HG03064 (cell line): ENCODE measurements around the gene PRKCA.
"Not testable (repeated sequence)": the region's sequence is repeated elsewhere in the genome, so short reads cannot be mapped to it uniquely, and the experiment has no call there.

ENCODE experiments used
- ATAC-seq: cut with Tn5 transposase; IDR thresholded peaks from one replicate; pipeline ENCODE4 v1.9.1; 2021; ENCODE audit warnings: low read depth; ENCODE audit not compliant: unreplicated experiment

The PRKCA gene

DNA sequence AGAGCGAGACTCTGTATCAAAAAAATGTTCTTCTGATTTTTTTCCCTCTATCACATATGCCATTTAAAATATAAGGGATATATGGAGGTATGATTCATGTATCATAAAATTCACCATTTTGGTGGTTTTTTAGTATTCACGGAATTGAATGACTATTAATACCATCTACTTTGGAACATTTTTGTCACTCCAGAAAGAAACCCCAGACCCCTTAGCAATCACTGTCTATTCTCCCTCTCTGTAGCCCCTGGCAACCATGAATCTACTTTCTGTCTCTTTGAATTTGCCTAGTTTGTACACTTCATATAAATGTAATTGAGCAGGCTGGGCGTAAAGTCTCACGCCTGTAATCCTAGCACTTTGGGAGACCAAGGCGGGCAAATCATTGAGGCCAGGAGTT lies 75.9 kb downstream of the PRKCA start:
- no peak for ATAC-seq

DNA sequence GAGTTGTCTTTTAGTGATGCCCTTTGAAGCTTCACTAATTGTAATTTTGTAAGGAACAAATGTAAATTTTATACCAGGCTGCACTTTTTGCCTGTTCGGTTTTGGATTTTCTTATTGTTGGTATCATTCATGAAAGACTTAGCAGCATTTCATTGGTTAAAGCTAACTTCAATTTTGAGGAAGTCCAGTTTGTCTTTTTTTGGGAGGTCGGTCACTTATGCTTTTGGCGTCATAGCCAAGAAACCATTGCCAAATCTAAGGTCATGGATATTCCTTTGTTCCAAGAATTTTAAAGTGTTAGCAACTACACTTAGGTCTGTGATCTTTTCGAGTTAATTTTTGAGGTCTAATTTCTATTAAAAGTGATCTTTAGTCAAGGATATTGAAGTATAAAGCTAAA lies 77.1 kb downstream of the PRKCA start:
- ATAC-seq, result no peak

DNA sequence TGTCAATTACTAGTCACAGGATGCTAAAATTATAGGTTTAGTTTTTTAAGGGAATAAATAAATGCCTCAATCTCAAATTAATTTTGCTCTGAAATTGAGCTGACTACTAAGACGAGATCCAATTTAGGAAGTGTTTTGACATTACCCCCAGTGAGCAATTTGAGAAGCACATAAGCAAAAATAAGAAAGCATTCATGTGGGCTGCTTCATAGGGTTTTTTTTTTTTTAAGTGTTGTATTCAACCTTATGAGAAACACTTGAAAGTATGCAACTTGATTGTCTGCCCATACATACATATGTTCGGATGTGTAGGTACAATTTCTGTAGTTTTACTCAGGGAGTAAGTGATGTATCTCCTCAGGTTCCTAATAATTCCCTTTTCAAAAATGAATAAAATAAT lies 77.6 kb downstream of the PRKCA start:
- no peak for ATAC-seq

DNA sequence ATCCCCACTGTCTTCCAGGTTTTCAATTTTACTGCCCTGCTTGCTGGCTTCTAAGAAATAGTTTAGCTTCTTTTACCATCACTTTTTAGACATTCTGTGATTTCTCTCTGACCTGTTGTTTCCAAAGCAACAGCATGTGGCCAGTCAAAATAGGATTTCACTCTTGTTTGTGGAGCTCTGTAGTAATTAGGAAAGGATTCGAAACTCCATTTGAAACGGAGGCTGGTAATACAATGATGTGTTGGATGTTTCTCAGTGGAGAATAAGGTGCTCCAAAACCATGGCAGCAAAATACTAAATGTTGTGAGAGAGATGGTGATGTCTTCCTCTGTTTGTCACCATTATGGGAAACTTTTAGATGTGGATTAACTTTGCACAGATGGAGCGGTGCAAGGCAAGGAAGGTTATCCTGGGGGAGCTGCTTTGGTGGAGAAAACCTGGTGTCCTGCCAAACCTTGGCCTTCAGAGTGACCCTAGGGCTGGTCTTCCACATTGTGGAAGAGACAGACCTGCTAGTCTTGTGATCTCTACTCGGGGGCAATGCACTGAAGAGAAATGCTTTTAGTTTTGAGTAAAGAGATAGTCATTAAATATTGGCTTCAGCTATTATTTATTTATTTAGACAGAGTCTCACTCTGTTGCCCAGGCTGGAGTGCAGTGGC lies 79.4 kb downstream of the PRKCA start:
- no peak for ATAC-seq

DNA sequence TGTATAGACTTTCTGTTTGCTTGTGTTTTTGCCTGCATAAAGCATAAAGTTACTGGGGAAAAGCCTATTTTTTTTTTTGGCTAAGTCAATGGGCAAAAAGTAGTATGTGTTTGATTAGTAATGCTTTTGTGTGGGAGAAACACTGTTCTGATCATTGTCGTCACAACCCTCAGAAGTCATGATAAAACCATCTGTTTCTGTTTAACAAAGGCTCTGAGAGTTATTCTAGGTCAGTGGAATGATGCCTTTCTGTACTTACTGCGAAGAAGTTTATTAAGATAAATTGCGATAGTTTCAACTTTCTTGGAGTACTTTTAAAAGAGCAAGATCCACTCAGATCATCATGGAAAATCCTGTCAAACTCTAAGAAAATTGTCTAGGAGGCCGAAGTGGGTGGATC lies 80.9 kb downstream of the PRKCA start:
- ATAC-seq, result no peak

DNA sequence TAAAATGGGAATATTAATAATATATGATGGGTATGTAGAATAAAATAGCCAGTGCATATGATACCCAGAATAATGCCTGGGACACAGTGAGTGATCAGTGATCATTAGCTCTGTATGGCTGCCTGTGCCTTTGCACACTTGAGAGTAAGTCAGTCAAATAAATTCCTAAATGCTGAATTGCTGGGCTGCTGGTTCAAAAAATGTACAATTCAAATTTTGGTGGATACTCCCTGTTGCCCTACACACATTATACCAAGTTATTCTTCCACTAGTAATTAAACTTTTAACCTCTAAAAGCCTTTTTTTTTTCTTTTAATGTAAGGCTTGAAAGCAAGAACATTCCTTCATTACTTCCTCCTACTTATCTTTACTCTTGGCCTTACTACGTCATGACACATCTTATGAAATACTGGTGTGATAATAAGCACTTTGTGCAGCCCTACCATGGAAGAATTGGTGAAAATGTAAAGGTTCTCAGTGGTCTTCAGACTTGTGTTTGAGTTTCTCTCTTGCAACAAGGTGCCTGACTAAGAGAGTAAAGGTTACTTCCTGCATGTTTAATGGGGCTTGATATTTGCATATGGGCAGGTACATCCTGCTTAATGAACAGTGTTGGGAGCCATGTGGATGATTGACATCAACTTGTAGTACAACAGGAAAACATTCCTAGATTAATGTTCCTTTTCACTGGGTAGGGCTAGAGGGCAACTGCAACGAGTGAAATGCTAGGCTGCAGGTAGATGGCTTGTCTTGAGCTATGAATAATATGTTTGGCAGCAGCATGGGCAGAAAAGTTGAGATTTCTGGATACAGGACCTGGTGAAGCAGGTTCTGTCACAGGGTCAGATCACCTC lies 84.3 kb downstream of the PRKCA start:
- ATAC-seq, result no peak

DNA sequence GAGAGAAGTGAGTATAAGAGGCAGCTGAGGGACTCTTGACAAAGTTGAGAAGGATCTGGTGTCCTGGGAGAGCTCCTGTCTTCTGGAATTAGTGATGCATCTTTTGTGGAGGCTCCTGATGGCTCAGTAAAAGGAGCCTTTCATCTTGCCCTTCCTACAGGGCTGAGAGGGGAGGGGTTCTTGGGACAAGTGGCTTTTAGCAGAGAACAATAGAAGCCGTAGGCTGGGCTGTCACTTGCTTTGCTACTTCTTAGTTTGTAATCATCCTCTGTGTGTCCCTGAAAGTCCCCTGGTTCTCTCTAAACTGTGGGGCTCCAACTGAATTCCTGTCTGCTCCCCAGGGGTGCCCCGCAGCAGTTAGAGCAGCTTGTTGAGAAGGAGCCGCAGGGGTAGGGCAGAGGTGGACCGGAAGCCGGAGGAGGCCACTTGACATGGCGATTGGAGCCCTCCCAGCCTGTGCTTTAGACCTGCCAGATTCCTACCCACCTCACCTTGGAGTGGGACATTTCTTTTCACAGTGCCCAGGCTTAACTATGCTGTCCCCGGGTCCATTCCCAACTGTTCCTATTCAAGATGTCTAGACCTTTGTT lies 85.1 kb downstream of the PRKCA start:
- no peak for ATAC-seq

DNA sequence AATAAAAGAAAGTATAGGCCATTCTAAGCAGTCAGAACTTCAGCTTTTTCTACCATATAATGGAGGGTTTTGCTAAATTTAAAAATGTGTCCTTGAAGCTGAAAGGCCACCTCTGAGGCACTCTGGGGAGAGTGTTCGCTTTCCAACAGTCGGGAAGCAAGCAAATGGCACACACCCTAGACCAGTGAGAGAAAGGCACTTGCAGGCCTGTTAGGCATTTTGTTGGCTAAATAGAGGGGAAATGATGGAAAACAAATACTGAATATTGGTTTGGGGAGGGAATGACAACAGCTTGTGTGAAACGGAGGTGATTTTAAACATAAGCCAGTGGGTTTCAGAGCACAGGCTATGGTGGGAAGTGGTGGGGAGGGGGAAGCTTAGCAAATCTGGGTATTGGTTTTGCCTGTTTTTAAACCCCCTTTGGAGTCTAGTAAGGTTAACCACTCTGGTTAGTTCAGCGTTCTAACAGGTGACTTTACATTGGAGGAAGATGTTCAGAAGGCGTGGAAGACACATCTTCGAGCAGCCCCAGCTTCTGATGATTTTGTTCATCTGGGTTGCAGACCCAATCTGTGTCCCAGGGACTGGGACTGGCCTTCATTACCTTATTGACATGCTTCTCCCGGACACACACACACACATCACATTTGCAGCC lies 90.5 kb downstream of the PRKCA start:
- ATAC-seq, result no peak

DNA sequence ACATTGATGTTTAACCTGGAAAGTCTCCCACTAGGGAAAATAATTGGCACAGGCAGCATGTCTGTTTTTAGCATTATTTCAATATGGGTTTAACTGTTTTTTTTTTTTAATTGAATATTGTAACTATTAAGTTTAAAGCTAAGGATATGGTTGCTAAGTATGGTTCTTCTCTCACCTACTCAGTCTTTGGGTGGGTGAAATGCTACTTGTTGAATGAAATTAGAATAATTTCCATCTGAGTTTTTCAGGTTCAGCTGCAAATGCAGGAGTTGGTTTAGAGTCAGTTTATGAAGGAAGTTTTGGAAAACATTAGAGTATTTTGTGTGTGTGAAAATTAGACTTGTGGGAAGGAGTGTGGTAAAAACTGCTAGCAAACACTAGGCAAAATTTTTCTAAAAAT lies 93.5 kb downstream of the PRKCA start:
- ATAC-seq, result no peak

DNA sequence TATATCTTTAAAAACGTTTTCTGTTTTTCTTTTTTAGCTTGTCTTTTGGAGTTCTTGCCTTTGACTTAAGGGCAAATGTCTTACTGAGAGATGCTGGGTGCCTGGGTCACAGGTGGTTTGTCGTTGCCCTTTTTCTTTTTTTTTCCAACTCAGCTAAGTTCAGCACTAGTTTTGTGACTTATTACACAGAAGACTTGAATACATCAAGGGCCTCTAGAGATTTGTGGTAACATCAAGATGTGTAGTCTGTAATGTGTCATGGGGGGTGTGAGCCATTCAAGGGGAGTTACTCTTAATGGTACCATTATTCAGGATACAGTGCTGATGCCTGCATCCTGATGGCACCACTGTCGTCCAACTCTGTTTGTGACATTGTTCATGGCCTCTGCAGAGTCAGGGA lies 95.1 kb downstream of the PRKCA start:
- ATAC-seq, result no peak

DNA sequence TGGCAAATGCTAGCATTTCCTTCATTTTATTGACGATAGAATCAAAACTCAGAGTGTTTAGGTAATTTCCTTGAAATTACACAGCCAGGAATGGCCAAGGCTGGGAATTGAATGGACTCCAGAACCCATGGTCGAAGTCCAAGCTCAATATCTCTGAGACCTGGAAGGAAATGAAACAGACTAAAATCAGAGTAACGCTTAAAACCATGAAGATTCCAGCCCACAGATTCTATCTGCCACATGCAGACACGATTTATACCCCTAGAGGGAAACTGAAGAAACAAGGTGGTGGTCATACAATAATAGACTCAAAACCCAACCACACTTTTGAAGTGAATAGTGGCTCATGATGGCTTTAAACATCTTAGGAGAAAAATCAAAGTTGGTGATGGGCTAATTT lies 95.6 kb downstream of the PRKCA start:
- ATAC-seq, result no peak

DNA sequence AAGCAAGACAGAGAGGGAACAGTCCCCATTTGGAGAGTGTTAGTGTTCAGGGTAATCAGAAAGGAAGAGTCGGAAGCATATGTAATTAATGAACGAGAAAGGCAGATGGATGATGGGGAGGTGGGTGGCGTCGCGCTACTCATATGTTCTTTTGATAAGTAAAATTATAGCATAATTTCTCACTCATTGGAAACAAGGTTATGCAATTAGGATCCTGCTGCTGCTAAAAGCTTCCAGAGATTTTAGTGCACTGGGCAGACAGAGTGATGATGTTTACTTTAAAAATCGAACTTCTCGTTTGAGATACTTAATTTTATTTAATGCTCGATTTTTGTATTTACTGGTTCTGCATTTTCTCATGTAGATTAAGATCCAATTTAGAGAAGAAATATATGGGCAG lies 96.2 kb downstream of the PRKCA start:
- no peak for ATAC-seq

DNA sequence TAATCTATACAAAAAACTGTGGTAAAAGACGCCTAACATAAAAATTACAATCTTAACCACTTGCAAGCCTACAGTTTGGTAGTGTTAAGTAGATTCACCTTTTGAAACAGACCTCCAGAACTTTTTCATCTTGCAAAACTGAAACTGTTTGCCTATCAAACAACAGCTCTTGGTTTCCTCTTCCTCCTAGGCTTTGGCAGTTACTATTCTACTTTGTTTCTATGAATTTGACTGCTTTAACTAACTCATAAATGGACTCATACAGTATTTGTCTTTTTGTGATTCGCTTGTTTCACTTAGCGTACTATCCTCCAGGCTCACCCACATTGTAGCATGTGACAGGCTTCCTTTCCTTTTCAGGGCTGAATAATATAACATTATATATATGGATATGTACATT lies 97.0 kb downstream of the PRKCA start:
- no peak for ATAC-seq

DNA sequence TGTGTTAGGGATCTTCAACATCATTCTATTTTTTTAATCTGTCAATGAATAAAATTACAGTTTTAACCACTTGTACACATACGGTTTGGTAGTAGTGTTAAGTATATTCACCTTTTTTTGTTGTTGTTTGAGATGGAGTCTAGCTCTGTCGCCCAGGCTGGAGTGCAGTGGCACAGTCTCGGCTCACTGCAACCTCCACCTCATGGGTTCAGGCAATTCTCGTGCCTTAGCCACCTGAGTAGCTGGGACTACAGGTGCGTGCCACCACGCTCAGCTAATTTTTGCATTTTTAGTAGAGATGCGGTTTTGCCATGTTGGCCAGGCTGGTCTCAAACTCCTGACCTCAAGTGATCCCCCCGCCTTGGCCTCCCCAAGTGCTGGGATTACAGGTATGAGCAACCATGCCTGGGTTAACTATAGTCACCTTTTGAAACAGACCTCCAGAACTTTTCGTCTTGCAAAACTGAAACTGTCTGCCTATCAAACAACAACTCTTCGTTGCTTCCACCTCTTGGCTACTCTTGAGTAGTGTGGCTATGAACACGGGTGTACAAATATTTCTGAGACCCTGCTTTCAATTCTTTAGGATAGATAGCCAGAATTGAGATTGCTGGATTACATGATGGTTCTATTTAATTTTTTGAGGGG lies 97.8 kb downstream of the PRKCA start:
- not testable (repeated sequence) for ATAC-seq

DNA sequence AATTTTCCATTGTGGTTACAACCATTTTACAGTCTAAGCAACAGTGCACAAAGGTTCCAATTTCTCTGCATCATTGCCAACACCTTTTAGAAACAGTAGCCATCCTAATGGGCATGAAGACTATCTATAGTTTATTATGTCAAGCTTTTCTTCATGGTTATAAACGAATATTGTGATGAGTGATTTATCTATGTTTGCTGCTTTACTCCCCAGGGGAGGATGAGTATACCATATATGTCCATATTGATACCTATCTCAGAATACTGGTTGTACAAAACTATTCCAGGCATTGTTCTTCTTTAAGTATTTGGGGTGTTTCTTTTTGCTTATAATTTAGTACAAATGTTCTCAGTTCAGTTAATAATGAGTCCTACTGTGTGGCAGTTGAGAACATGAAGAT lies 98.3 kb downstream of the PRKCA start:
- ATAC-seq, result no peak

DNA sequence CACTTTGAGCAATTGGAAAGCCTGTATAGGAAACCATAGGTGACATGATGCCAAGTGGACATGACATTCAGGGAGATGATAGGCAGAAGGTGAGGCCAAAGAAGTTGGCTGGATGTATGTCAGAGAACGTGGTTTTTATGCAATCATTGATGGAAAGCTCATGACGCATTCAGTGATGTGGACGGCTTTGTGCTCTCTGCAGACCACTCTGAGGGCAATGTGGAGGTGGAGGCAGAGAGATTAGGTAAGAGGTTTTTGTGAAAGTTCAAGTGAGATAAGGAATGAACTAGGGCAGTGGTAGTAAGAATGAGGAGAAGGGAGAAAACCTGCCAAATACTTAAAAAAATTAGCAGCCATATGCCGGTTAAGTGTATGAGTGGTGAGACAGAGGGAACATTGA lies 99.0 kb downstream of the PRKCA start:
- no peak for ATAC-seq

DNA sequence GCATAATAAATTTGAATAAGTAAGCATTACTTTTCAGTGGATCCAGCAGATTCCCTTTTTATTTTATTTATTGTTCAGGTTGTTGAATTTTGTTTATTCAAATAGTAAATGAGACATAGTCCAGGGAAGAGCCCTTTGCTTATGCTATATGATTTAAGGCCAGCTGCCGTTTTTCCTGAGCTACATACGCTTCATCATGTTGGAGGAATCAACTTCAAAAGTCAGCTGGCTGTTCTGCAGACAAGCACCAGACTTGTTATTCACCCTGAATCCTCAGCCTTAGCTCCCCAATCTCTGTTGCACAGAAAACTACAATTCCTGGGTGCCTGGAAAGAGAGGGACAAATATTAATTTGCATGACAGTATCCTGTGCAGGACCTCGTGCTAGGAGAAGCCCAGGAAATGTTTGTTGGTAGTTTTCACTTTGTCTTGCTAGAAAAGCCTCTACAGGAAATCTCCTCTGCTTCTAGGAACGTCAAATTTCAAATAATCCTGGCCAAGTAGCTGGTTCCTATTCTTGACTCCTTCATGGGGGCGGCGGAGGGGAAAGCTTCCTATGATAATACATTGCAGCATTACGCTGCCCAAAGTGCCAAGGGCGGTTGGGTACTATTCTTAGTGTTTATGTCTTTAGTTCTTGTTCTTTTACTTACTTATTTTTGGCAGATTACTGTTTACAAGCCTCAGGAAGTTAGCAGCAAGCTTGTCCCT lies 101.6 kb downstream of the PRKCA start:
- ATAC-seq, result no peak

DNA sequence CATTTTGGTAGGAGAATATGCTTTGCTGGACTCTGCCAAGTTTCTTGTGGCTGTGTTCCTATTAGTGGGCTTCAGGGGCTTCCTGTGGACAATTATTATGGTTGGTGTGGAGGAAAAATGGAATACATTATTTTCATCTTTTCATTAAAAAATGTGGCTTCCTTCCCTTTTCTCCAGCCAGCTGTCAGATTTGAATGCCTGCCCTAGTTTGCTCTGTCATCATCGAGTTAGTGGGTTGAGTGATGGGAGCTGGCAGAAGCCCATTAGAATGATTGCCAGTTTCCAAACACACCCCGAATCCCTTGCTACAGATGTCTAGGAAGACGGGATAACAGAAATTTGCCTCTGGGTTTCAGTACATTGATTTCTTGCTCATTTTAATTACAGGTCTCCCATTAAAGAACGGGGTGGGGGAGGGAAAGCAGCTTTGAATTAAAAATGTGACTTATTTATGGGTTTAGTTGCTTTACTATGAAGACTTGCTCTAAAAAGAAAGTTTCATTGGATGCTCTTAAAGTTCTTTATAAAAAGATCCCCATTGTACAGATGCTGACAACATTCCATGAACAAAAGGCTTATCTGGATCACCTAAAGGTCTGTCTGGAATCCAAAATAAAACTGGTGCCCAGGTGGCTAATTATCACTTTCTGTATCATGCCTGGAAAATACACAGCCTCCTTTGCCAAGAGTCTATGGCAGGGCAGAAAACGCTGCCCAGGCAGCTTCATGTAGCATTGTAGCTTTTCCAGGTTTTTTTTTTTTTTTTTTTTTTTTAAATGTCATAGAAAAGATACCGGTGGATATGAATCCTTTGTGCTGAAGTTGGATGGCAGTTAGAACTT lies 103.6 kb downstream of the PRKCA start:
- ATAC-seq, result no peak
